ENCODE results near the gene CCDC102A. TPM values are rescaled to one million over a fixed set of nuclear protein-coding genes. Genes with fewer than 3 reads are reported as not detected.

Gene CCDC102A
- total and polyA plus RNA-seq, 2 of the 13 experiments (the other 11 are each of a cell fraction or from before 2014, with no cell fraction given) = 2.1 to 2.8 TPM

GRCh38 chr16:57518922-57519321, 17.4 kb downstream of the CCDC102A start (continued):
- TF ChIP-seq HMGXB4 (CRISPR knock-in tag; IDR thresholded peaks at IDR 0.05; ENCODE audit: borderline replicate concordance in 1 of 2, low read depth in 1 of 2) = 0 out of 4 replicates have a peak, but pooled peaks of 1 of the 2 experiments have one; percentile 2
- peak; percentile 24; the same call in 1 of the 2 replicates for TF ChIP-seq ZNF691 (CRISPR knock-in tag; IDR thresholded peaks at IDR 0.05; ENCODE audit: borderline replicate concordance, low read depth)
- no peak for TF ChIP-seq AKNA (CRISPR knock-in tag; IDR thresholded peaks at IDR 0.05; ENCODE audit: borderline replicate concordance)
- no peak for TF ChIP-seq DMAP1 (CRISPR knock-in tag; IDR thresholded peaks at IDR 0.05)
- no peak for TF ChIP-seq ZNF660 (CRISPR knock-in tag; IDR thresholded peaks at IDR 0.05; ENCODE audit: borderline replicate concordance, low read depth)
- no peak for TF ChIP-seq KAT7 (CRISPR knock-in tag; IDR thresholded peaks at IDR 0.05; ENCODE audit: borderline replicate concordance)
- no peak for TF ChIP-seq SMAD3 (CRISPR knock-in tag; IDR thresholded peaks at IDR 0.05)
- TF ChIP-seq KIAA2018 (CRISPR knock-in tag; IDR thresholded peaks at IDR 0.05; ENCODE audit: borderline replicate concordance) = no peak
- no peak for TF ChIP-seq HINFP (CRISPR knock-in tag; IDR thresholded peaks at IDR 0.05; ENCODE audit: low read depth)
- no peak for TF ChIP-seq ZFP36 (IDR thresholded peaks at IDR 0.05; ENCODE audit: borderline replicate concordance, low read depth, low read length, partially characterized antibody)
- TF ChIP-seq SIN3A (IDR thresholded peaks at IDR 0.05; ENCODE audit: borderline replicate concordance, low read depth, low read length) = no peak

Measured in HepG2 (cell line).